COR-L47 (cell line): Measurements from ENCODE around the gene RIC8A.
"Not testable (repeated sequence)": the region's sequence is repeated elsewhere in the genome, so short reads cannot be mapped to it uniquely, and the experiment has no call there.

Experiments
- DNase-seq: peaks from one replicate; lab custom pipeline; 2025; lab: John Stamatoyannopoulos, UW

RIC8A gene

DNA sequence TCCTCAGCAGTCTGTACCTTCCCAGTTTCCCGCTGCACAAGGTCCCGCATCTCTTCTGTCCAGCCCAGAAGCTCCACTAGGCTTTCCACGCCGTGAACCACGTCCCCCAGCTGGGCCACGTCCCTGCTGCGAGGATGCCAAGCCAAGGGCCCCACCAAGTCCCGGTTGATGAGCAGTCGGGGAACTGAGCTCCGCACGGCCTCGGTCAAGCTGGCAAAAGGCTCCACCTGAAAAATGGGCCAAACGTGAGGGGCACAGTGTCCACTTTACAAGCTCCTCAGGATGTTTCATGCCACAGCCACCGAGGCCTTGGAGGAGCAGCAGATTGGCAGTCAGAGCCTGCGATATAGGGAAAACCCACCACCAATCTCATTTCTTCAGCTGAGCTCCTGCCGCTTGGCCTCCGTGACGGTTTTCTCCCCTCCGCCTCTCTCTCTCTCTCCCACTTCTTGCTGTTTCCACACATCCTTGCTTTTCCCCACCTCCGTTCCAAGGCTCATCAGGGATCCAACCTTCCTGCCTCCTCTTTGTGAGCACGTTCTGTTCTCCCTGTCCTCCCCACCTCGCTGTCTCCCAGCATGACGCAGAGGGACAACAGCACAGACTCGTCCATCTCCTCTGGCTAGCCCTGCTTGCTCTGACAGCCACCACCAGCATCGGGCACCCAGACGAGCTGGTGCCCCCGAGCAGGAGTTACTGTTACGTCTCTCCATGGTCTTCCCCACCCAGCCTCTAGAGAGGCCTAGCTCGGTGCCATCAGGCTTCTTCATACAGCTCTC is 11.5 kb downstream of the RIC8A start:
- DNase-seq = no peak

DNA sequence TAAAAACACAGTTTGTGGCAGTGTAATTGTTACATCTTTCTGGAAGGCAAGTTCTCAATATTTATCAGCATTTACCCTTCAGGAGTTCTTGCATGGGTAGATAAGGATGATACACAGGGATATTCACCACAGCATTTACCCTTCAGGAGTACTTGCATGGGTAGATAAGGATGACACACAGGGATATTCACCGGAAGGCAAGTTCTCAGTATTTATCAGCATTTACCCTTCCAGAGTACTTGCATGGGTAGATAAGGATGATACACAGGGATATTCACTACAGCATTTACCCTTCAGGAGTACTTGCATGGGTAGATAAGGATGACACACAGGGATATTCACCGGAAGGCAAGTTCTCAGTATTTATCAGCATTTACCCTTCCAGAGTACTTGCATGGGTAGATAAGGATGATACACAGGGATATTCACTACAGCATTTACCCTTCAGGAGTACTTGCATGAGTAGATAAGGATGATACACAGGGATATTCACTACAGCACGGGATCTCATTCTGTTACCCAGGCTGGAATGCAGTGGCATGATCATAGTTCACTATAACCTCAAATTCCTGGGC is 13.2 kb downstream of the RIC8A start:
- not testable (repeated sequence) for DNase-seq

DNA sequence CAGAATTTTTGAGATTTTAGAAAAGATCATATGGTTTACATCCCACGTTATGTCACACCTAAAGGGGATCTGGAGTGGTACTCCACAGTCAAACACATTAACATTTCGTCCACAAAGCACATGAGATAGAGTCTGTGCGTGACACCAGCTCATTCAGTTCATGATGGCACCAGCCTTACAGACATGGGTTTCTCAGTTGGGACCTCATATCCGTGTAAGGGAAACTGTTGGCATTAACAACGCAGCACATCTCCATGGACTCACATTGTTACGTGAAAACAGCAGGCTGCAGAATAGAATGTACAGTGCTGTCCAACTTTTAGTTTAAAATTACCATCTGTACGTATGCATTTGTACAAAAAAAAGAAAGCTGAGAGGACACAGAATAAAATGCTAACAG is 14.0 kb downstream of the RIC8A start:
- DNase-seq = no peak

DNA sequence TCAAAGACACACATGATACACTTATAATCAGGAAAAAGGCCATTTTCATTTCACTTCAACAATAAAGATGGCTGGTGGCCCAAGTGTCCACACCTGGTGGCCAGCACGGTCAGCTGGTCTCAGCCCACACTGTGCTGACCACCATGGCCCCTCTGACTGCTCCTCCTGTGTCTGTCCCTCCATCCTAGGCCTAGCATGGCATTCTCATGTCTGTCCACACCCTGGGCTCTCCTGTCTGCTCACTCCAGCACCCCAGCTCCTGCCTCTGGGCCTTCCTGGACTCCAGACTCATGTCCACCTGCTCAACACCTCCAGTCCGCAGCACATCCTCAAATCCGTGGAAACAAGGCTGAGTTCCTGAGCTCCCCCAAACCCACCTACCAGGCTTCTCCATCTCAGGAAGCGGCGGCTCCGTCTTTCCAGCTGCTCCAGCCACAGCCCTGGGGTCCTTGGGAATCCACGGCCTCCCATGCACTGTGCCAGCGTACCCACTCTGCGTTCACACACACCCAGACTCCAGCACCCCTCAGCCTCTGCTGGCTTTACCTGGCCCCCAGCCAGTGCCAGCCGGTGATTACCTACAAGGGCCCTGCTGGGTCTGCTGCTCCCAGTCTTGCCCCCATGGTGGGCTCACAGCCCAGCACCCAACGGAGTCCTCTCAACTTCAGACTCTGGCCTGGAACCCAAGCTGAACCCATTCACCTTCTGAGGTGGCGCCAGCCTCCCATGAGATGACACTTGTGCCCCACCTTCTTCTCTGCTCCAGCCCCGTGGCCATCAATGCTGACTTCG is 14.7 kb downstream of the RIC8A start:
- no peak for DNase-seq

DNA sequence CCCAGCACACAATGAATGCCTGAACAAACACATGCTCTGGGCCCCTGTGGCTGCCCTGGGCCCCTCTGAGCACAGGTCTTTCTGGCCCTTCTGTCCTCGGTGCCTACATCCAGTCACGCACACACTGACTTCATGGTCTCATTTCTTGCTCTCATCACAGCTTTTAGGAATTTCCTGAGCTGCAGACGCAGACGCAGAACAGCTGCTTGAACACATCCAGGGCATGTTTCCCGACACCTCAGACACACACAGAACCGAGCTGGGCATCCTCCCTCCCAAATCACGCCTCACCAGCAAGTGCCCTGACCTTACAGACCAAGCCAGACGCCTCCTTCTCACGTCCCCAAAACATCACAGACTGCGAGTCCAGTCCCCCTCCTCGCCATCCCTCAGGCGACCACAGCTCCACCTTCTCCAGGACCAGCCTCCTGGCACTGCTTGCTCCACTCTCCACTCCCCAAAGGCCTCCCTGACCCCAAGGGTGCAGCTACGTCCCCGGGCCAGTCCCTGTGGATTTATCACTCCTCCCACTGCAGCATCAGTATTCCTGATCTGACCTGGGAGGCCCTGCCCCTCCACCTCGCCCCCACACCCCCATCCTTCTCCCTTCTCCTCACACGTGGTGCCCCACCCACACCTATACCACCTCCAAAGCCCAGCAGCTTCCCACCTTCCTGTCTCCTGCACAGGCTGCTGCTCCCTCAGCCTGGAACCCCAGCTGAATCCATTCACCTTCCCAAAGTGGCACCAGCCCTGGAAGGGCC is 15.7 kb downstream of the RIC8A start:
- DNase-seq = no peak

DNA sequence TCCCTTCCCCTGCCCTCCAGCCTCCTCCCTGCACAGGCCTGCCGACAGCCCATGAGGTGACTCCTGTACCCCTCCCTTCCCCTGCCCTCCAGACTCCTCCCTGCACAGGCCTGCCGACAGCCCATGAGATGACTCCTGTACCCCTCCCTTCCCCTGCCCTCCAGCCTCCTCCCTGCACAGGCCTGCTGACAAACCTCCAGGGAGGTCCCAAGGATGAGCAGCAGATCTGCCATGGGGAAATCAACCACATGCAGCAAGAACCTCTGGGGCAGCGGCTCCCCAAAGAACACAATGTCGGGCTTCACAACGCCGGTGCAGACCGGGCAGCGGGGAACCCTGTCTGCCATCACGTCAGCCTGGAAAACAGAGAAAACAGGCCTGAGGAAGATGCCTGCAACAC is 16.4 kb downstream of the RIC8A start:
- DNase-seq = no peak

DNA sequence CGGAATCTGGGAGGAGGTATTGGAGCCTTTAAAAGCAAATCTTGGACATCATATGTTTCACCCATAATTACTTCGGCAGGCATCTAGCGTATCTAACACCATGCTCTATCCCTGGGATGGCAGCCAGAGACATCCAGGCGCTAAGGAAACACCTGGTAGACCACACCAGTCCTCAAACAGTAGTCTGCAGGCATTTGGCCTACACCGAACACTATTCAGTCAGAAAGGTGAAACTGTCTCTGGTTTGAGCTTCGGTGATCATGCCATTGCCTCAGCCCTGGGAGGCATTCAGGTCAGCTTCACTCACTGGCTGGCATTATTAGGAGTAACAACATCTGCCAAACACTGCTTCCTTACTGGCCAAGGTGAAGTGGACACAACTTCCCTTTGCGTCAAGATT is 16.9 kb downstream of the RIC8A start:
- DNase-seq = no peak

DNA sequence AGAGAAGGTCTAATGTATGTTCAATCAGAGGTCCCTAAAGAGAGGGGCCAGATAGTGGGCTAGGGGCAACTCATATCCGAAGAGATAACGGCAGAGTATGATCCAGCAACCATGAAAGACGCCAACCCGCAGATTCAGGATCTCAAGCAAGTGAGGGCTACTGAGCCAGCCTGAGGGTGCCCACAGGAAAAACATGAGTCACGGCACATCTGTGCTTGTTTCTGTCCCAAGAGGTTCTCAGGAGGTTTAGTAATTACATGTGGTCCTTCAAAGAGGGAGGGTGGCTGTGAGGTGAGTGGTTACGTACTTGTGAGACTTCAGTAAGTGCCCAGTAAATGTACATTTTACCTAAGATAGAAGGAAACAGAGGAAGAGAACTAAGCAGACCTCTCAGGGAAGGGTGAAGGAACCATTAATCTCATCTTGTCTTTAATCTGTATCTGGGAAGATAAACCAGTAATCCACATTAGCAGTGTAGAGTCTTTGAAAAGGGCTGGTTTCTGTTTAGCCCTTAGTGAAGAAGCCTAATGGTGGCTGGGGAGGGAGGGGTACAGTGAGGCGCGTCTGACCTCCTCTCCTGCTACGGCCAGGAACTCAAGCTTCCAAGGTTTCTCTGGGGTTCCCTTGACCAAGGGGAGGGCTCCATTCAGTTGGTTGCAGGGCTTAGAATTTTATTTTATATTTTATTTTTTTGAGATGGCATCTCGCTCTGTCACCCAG is 18.4 kb downstream of the RIC8A start:
- DNase-seq = no peak

DNA sequence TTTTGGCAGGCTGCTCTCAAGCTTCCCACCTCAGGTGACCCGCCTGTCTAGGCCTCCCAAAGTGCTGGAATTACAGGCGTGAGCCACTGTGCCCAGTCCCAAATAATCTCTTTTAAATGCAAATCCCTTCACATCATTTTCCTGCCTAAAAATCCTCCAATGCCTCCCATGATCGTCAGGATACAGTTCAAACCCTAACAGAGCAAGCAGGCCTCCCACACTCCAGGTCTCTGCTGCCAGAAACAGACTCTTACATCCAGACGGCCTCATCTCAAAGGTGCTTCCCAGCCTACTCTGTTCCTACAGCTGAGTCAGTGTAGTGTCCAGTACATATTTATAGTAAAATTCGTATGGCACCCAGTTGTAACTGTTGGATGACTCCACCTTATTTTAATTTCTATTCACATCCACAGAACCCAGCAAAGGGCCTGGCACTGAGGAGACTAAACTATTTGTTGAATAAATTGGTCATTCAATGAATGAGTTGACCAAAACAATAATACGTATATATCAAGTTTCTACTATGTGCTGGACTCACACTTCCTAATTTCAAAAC is 20.4 kb downstream of the RIC8A start:
- no peak for DNase-seq

DNA sequence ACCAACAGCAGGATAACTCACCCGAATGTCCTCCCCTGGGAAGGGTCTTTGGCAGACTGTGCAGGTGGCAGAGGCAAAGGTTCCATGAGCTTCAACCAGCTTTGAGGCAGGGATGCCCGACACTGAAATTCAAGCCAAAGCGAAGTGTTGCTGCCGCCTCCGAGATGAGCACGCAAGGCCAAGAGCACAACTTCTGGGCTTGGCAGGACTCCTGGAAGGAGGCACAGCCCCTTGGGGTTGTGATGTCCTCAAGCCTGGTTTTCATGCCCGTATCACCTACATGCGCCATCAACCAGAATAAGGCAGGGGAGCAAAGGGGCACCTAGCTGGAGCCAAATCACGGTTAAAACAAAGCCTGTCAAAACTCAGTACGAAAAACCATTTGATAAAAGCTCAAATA is 22.9 kb downstream of the RIC8A start:
- no peak for DNase-seq

DNA sequence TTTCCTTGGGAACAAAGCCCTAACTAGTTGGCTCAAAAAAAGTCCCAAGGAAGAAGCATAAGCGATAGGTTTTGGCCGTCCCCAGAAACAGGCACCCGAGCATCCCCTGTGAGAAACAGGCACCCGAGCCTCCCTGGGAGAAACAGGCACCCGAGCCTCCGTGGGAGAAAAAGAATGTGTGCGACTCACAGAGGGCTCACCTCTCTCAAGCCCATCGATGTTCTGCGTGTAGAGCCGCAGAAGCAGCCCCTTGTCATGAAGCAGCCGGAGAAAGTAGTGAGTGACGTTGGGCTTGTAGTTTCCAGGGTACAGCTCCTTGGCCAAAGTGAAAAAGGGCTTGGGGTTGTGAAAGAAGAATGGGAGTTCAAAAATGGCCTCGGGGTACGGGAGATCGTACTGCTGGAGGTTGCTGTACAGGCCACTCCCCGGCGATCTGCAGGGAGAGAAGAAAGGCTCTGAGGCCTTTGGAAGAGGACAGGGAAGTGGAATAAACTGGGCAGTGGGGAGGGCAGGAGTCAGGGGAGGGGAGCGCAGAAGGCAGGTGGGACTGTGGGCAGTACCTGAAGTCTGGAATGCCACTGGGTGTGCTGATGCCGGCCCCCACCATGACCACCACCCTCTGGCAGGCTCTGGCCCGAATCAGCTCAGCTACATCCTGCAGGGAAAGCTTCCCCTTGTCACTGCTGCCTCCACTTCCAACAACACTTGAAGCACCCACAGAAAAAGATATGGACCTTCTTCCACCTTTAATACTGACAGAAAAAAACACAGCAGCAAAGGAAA is 25.5 kb downstream of the RIC8A start:
- no peak for DNase-seq

DNA sequence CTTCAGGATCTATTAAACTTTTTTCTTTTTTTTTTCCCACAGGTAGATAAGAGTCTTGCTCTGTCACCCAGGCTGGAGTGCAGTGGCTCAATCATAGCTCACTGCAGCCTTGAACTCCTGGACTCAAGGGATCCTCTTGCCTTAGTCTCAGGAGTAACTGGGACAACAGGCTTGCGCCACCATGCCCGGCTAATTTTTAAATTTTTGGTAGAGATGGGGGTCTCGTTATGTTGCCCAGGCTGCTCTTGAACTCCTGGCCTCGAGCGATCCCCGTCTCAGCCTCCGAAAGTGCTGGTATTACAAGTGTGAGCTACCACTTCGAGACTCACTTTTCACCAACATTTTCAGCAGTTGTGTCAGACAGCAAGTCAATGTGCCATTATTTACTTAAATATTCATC is 27.7 kb downstream of the RIC8A start:
- DNase-seq = no peak

DNA sequence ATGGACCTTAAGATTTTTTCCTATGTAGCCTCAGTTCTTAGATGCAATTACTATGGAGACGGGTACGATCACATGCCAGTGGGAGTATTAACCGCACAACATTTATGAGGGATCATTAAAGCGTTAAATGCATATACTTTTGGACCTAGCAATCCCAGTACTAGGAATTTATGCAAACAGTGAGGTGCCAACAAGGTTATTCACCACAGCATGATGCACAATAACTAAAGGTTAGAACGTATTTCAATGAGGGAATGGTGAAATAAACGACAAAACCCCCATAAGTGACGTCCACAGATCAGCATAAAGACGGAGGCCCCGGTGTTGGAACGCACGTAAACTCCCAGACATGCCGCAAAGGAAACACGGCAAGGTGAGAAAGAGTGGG is 28.1 kb downstream of the RIC8A start:
- DNase-seq = no peak

DNA sequence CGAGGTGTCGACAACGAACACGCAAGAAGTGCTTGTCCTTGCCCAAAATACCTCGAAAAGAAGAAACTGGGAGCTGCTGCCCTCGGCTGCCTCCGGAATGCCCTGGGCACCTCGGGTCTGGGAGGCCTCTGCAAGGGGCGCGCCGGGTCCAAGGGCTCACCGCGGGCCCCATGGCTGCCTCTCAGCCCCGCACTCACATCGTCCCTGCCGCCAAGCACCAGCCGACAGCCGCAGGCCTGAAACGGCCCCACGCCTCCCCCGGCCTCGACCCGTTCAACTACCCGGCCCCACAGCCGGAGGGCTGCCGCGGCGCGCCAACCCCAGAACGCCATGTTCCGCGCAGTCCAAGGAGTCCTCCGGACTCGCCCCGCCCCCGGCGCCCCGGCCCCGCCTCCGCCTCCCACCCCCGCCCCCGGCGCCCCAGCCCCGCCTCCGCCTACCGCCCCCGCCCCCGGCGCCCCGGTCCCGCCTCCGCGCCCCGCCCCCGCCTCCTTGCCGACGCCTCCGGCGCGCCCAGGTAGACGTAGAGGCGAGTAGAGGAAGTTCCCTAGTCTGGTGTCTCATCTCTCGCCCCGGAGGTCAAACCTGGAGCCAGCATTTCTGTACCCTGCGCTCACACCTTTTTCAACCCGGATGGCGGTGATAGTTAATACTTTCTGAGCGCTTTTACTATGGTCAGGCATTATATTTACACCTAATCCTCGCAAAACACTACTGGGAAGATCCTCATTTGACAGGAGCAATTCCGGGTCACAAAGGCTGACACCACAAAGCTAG is 28.7 kb downstream of the RIC8A start, which contains the start of gene SIRT3:
Gene SIRT3, minus strand, starts transcription at position 346 of the 777 bp plus-strand sequence. Its CDS starts 14 bp downstream, at position 332.
- DNase-seq = peak; percentile 79

DNA sequence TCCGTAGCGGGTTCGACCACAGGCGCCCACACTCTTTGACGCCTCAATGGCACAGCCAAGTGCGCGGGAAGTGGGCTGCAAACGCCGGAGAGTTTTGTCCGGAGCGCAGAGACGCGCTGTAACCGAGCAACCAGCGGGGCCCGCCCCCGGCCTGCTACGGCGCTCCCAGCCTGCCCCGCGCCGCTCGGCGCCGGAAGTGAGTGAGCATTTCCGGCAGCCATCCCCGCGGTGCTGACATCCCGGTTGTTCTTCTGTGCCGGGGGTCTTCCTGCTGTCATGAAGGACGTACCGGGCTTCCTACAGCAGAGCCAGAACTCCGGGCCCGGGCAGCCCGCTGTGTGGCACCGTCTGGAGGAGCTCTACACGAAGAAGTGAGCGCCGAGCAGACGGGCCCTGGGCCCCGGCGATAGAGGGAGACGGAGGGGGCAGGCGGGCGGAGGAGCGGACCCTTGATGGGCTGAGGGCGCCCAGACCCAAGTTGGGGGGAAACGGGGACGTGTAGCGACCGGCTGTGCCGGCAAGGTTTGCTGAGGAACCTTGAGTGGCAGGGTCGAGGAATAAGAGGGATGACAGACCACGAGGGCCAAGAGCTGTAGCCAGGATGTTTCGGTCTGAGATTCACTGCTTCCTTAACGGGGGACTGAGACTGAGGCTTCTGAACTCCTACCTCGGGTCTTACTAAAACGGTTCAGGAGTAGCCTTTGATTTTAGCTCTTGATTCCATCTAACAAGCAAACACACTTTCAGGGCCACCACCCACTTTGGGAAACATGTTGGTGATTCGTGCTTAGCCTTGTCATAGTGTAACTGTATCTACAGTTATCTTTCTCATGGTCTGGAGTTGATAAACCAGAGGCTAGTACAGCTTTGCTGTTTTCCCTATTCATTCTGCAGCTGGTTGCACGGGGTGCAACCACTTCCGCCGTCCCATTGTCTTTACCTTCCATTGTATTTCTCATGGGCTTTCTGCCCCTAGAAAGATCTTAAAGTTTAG is 29.6 kb downstream of the RIC8A start, which contains the start of gene PSMD13:
Gene PSMD13, plus strand, starts transcription at position 203 of the 994 bp plus-strand sequence. Its CDS starts 74 bp downstream, at position 277.
- peak; percentile 79 for DNase-seq

DNA sequence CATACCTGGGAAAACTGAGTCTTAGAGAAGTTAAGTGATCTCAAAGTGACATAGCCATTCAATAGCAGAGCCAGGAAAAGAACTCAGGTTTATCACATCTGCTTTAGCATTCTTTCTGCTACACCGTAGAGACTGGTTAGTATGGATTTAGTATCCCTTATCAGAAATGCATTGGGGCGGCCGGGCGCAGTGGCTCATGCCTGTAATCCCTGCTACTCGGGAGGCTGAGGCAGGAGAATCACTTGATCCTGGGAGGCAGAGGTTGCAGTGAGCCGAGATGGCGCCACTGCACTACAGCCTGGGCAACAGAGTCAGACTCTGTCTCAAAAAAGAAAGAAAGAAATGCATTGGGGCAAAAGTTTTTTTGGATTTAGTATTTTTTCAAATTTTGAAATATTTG is 30.8 kb downstream of the RIC8A start:
- not testable (repeated sequence) for DNase-seq

DNA sequence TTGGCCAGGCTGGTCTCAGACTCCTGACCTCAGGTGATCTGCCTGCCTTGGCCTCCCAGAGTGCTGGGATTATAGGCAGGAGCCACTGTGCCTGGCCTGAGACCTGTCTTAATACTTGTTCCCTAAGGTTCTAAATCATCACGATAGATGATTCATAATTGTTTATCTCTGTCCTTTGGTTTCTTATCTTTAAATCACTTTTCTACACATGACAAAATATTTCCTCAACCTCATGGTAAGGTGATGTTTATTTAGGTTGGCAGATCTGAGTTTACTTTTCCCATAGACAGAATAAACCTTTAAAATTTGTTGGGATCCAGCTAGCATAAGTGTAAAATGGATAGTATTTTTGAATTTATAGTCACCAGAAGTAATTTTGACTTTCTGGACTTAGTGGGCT is 32.8 kb downstream of the RIC8A start:
- no peak for DNase-seq

DNA sequence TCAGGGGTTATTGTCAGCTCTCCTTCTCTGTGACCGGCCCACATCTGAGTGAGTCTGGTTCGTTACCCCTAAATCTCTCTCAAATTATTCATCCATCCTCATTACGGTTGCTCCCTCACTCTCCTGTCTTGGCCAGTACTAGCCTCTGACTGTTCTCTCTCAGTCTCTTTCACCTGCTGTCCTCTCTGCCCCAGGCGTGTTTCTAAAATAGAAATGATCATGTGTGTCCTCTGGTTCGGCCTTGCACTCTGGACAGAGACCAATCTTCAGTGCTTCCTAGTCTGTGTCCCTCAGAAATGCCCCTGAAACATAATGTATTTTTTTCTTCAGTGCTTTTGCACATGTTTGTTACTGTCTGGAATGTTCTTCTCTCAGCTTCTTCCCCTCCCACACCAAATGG is 34.1 kb downstream of the RIC8A start:
- DNase-seq = no peak
